CMK (cell line): Measurements from ENCODE around the gene RTCB.
"Not testable (repeated sequence)": the region's sequence is repeated elsewhere in the genome, so short reads cannot be mapped to it uniquely, and the experiment has no call there.

Experiments
- DNase-seq: peaks from one replicate; pipeline ENCODE4 v3.0.0-alpha.2; 2010; ENCODE audit warnings: low read depth

The RTCB gene

GRCh38 chr22:32389685-32390084 is 22.4 kb downstream of the RTCB start:
- no peak for DNase-seq

- DNase-seq = no peak
Measured at GRCh38 chr22:32385681-32386080, 26.4 kb downstream of the RTCB start.

- DNase-seq = no peak
Measured at GRCh38 chr22:32380991-32381390, 31.1 kb downstream of the RTCB start.

GRCh38 chr22:32378707-32379272 is 33.3 kb downstream of the RTCB start:
- peak; percentile 9 for DNase-seq

GRCh38 chr22:32376681-32377080 is 35.4 kb downstream of the RTCB start:
- no peak for DNase-seq

GRCh38 chr22:32375678-32376450 is 36.2 kb downstream of the RTCB start:
- no peak for DNase-seq

- no peak for DNase-seq
Measured at GRCh38 chr22:32364210-32364609, 47.8 kb downstream of the RTCB start.

GRCh38 chr22:32361257-32361656 is 50.8 kb downstream of the RTCB start:
- no peak for DNase-seq

- DNase-seq = not testable (repeated sequence)
Measured at GRCh38 chr22:32360096-32360495, 52.0 kb downstream of the RTCB start.

GRCh38 chr22:32357567-32357966 is 54.5 kb downstream of the RTCB start, which contains the start of gene RFPL3:
TSS of gene RFPL3 (plus strand) at chr22:32357867. CDS start at chr22:32358072, 205 bp downstream.
- not testable (repeated sequence) for DNase-seq

- no peak for DNase-seq
Measured at GRCh38 chr22:32355760-32356159, 56.3 kb downstream of the RTCB start.

- DNase-seq = no peak
Measured at GRCh38 chr22:32354360-32355351, 57.4 kb downstream of the RTCB start.

GRCh38 chr22:32353840-32354239 is 58.2 kb downstream of the RTCB start:
- no peak for DNase-seq

GRCh38 chr22:32353292-32353691 is 58.8 kb downstream of the RTCB start:
- DNase-seq = no peak

- DNase-seq = no peak
Measured at GRCh38 chr22:32352681-32353080, 59.4 kb downstream of the RTCB start.

- not testable (repeated sequence) for DNase-seq
Measured at GRCh38 chr22:32351875-32352274, 60.2 kb downstream of the RTCB start.

- no peak for DNase-seq
Measured at GRCh38 chr22:32348031-32348611, 63.9 kb downstream of the RTCB start.

- no peak for DNase-seq
Measured at GRCh38 chr22:32343941-32344340, 68.1 kb downstream of the RTCB start.

- DNase-seq = no peak
Measured at GRCh38 chr22:32342977-32343376, 69.1 kb downstream of the RTCB start.

- no peak for DNase-seq
Measured at GRCh38 chr22:32341122-32341740, 70.8 kb downstream of the RTCB start.

- no peak for DNase-seq
Measured at GRCh38 chr22:32340411-32340810, 71.6 kb downstream of the RTCB start.
